Omental fat pad (tissue), 4 donors: ENCODE results near the gene SORCS3. TPM values are rescaled to one million over a fixed set of nuclear protein-coding genes. Genes with fewer than 3 reads are reported as not detected.

Experiments
- ATAC-seq: fragments of 150-250 bp; one replicate; pipeline ENCODE4 v1.9.1; 2016; ENCODE audit warnings: mild to moderate bottlenecking, moderate library complexity; ENCODE audit not compliant: low FRiP score
- DNase-seq: peaks from one replicate; pipeline ENCODE4 v3.0.0-alpha.2; 2019; ENCODE audit warnings: low spot score
- total RNA-seq, 4 donors: library from RNA; depleted of rRNA; stranded (reverse); fragments of >200 nt; gene quantifications; one replicate each; pipeline ENCODE4 v1.1.0, GENCODE V29; 2016
- TF ChIP-seq, protein P1 (sequence below), 3 donors: fragments of 450-650 bp; IDR thresholded peaks; one replicate each; pipeline ENCODE4 v1.5.1; 2016 to 2017; ENCODE audit warnings: antibody characterized with exemption in 3 of 3, mild to moderate bottlenecking in 3 of 3, moderate library complexity in 2 of 3

The SORCS3 gene
- total RNA-seq, 4 donors from 2014 or later = not detected

DNA sequence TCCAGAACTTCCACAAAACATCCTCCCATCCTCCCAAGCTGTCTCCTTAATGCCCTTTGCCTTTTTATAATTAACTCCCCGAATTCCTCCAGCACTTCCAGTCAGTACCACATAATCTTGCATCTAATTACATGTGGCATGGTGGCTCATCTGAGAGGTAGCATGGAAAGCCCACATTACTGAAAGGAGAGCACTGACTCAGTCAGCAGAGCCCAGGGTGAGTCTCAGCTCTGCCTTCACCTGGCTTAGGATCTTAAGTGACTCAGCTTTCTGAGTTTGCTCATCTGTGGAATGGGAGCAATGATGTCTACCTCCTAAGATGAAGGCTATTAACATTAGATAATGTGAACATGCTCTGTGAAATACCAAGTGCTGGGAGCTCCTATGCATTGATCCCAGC, 433.9 kb downstream of the SORCS3 start:
- ATAC-seq (no peak), DNase-seq (no peak)
- TF ChIP-seq, protein P1, sequence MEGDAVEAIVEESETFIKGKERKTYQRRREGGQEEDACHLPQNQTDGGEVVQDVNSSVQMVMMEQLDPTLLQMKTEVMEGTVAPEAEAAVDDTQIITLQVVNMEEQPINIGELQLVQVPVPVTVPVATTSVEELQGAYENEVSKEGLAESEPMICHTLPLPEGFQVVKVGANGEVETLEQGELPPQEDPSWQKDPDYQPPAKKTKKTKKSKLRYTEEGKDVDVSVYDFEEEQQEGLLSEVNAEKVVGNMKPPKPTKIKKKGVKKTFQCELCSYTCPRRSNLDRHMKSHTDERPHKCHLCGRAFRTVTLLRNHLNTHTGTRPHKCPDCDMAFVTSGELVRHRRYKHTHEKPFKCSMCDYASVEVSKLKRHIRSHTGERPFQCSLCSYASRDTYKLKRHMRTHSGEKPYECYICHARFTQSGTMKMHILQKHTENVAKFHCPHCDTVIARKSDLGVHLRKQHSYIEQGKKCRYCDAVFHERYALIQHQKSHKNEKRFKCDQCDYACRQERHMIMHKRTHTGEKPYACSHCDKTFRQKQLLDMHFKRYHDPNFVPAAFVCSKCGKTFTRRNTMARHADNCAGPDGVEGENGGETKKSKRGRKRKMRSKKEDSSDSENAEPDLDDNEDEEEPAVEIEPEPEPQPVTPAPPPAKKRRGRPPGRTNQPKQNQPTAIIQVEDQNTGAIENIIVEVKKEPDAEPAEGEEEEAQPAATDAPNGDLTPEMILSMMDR (IDR thresholded peaks at IDR 0.05) = no peak

DNA sequence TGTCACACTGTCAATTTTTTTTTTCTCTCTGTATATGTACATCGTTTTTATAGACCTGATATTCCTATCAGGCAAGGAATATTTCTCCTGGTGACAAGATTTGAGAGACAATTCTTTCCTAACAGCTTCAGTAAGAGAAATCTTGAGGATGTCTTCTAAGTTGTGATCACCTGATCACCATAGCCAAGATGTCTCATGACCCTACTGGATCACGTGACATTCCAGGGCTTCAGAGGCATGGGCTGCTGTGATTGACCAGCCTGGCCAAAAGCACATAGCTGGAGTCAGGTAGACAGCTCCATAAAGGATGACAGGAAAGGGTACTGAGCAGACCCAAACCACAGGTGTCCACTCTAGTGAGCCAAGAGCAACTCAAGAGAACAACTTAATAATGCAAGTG, 444.9 kb downstream of the SORCS3 start:
- DNase-seq (no peak), ATAC-seq (no peak)
- TF ChIP-seq, protein P1 (IDR thresholded peaks at IDR 0.05) = no peak

DNA sequence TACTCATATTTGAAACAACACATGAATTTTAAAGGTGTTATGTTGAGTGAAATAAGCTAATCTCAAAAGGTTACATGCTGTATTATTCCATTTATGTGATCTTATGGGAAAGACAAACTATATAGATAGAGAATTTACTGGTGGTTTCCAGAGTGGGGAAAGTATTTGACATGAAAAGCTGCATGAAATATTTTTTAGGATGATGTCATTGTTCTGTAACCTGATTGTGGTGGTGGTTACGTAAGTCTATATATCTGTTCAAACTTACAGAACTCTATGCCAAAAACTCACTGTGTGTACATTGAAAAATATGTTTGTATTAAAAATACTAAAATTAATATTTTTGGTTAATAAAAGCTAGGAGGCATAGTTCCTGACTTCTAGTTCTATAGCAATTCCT, 453.0 kb downstream of the SORCS3 start:
- ATAC-seq (no peak), DNase-seq (no peak)
- TF ChIP-seq, protein P1 (IDR thresholded peaks at IDR 0.05) = no peak

DNA sequence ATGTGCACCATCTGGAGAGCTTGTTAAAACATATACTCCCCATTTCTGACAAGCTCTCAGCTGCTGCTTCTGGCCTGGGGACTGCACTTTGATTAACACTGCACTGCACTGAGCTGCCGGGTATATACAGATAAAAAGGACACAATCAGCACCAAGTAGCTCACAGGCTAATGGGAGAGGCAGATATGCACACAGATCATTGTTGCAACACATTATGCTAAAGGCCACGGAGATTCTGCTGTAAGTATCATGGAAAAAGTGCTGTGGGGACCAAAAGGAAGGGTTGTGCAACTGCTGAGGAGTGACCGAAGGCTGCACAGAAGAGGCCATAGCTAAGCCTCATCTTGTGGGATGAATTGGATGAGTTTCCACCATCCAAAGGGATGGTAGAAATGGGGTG, 455.2 kb downstream of the SORCS3 start:
- no peak for DNase-seq
- TF ChIP-seq, protein P1 (IDR thresholded peaks at IDR 0.05) = no peak
- ATAC-seq = no peak

DNA sequence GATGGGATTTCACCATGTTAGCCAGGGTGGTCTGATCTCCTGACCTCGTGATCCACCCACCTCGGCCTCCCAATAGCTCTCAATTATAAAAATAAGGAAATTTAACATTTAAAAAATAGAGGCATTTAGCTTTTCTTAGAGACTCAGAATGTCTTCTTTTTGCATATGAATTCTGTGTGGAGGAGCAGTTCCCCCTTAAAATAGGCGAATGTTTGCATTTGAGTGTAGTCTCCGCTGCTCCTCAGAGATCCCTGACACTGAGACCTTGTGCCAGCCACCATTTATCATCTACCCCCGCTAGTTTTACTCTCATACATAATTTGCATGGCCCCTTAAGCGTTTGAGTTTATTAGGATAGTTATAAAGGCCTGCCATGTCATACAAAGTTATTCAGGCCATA, 461.9 kb downstream of the SORCS3 start:
- ATAC-seq = no peak
- TF ChIP-seq, protein P1 (IDR thresholded peaks at IDR 0.05) = no peak
- DNase-seq = no peak

DNA sequence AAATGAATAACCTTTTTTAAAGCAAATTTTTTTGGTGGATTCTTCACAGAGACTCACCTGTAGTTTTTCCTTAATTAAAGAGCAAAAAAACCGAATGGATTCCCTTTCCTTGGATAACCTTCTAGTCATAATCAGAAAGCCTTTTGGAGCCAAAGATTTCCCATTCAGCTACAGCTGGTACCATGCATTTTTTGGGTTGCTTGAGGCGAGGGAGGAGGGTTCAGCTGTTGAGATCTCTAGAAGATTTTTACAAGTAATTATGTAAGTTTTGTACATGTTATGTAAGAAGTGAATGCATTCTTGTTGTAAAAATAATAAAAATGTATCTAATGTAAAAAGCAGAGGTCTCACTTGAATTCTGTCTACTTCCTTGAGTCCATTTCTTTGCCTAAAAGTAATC, 463.2 kb downstream of the SORCS3 start:
- ATAC-seq = no peak
- TF ChIP-seq, protein P1 (IDR thresholded peaks at IDR 0.05) = no peak

DNA sequence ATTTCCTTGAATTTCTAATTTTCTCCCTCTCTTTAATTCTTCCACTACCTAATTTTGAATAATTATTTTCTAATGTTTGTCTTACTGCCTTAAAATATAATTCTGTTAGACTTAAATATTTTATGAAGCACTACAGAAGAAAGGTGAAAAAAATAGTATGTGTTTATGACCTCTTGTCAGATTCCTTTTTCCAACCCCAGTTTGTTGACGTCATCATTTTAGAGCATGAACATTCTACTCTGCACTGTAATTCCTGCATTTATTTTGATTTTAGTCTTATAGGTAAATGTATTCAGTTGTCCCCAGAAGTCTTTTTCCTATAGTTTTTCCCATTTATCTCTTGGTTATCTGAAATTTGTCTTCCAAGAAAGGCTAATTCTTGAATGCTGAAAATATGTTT, 468.1 kb downstream of the SORCS3 start:
- TF ChIP-seq, protein P1 (IDR thresholded peaks at IDR 0.05) = no peak
- ATAC-seq (no peak), DNase-seq (no peak)

More for the DNA sequence above, 463.2 kb downstream of the SORCS3 start:
- no peak for DNase-seq
